ENCODE data around the gene ROR2.

GRCh38 chr9:91883503-91883902 lies 66.5 kb downstream of the ROR2 start:
- no peak for TF ChIP-seq CTCF (conservative IDR thresholded peaks at IDR 0.05; ENCODE audit: low read depth in 2 of 2)
- no peak for TF ChIP-seq REST (IDR thresholded peaks at IDR 0.05; ENCODE audit: unreplicated experiment)
- no peak for TF ChIP-seq EZH2 (IDR thresholded peaks at IDR 0.05; ENCODE audit: low read depth, unreplicated experiment)
- TF ChIP-seq ZNF114 (CRISPR knock-in tag; IDR thresholded peaks at IDR 0.05) = no peak
- TF ChIP-seq POLR2AphosphoS5 (IDR thresholded peaks at IDR 0.05; ENCODE audit: low read depth) = no peak
- no peak for TF ChIP-seq EZH2phosphoT487 (IDR thresholded peaks at IDR 0.05; ENCODE audit: unreplicated experiment)
- TF ChIP-seq JUNB (IDR thresholded peaks at IDR 0.05; ENCODE audit: unreplicated experiment) = no peak
- no peak for TF ChIP-seq ZNF331 (CRISPR knock-in tag; IDR thresholded peaks at IDR 0.05; ENCODE audit: low read depth)
- no peak for TF ChIP-seq STAT1 (IDR thresholded peaks at IDR 0.05; ENCODE audit: unreplicated experiment)

Data from GM23338 (cell line).